GM18858 (cell line): ENCODE data around the gene RRP1.

Source experiments
- ATAC-seq: cut with Tn5 transposase; IDR thresholded peaks from one replicate; pipeline ENCODE4 v1.9.1; 2021; ENCODE audit not compliant: unreplicated experiment

Gene RRP1

DNA sequence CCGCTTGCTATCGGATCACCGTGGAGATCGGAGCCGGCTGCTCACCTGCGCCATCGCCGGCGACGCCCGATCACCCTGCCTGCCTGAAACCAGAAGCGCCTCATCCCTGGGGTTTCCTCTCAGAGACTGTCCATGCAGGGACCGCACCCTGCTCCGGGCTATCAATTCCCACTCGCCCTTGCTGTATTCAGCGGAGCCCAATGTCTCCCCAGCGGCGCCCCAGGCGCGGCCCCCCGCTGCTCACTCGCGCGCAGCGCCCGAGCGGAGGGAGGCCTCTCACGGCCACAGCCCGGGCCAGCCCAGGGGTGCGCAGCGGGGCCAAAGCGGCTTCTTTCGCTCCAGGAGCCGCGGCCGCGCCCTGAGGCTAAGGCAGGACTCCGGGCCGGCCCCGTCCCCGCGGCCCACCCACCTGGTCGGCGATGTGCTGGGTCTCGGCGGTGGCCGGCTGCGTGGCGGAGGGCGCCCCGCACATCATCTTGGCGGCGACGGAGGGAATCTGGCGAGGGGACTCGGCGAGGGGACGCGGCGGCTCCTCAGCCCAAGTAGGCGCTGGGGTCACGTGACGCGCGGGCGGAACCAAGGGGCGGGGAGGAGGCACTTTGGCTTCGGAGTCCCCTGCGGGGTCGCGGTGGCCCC, 13.5 kb upstream of the RRP1 start, which contains the start of gene CSTB:
TSS of gene CSTB (minus strand) at position 514 of the 636 bp plus-strand sequence. CDS start at position 475, 39 bp downstream.
- no peak for ATAC-seq

DNA sequence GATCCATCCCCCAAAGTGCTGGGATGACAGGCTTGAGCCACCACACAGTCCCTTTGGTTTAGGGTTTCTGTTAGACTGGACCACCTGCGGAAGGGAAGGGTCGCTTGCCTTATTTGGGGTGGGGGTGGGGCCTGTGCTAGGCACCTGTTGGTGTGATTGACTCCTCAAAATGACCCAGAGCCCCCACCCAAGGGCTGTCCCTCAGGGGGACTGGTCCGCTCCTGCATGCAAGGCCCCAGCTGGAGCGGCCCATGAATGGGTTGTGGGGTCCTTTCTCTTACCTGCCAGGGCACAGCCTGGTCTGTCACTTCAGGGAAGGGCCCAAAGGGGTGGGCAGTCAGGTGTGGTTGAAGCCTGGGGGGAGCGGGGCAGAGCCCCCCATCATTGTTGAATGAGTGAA, 11.4 kb upstream of the RRP1 start:
- no peak for ATAC-seq

DNA sequence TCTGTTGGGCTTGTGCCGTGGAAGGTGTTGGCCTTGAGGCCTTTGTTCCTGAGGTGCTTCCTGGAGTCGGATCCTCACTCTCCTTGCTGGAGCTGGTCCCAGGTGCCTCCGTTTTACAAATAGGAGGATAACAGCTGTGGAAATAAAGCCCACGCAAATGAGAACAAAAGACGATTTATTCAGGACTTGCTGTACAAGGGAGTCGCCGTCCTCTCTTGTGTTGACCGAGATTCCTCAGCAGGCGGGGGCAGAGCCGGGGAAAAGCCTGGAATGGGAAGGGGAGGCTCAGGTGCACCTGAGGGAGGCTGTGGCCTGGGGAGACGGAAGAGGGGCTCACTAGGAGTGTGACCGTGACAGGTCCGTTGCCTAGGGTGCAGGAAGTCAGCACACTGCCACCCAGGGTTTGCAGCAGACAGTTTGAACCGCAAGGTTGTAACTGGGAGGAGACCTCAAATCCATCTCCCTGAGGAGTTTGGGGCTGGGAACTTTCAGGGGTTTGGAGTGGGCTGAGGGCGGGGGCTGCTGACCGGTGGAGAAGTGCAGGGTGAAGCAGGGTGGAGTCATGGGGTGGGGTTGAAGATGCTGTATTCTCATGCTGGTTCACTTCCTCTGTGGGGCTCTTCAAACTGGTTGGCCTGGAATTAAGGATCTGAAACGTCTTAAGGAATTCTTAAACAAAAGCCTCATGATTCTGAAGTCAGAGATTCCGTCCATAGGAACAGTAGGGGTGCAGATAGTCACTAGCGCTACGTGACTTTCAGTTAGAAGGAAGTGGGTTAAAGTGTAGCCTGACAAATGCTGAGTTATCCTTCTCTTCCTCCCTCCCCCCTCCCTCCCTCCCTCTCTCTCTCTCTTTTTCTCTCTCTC, 10.7 kb upstream of the RRP1 start:
- no peak for ATAC-seq

DNA sequence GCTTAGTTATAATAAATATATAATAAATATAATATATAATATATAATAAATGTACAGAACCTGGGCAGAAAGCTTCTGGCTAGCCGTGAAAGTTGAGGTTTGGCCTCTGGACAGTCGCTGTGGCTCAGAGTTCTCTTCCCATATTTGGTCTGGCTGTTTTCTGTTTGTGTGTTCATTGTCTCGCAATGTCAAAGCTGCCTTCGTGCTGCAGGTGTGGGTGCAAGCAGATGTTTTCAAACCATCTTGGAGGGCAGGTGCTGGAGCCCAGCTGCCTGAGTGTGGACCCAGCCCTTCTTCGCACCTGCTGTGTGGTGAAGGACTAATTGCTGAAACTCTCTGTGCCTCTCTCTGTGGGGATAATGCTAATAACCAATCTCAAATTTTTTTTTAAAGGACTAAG, 9.7 kb upstream of the RRP1 start:
- no peak for ATAC-seq

DNA sequence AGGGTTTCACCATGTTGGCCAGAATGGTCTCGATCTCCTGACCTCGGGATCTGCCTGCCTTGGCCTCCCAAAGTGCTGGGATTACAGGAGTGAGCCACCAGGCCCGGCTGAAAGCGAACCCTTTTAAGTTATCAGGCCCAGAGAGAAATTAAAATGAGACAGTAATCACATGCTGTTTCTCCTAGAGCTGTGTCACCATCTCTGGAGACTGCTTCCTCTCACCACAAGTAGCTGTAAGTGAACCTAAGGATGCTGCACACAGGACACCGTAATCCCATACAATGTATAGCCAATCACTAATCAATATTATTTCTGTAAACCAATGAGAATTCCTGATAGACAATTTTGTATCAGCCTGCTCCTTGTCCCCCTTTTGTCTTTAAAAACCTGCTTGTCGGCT, 7.5 kb upstream of the RRP1 start:
- no peak for ATAC-seq

DNA sequence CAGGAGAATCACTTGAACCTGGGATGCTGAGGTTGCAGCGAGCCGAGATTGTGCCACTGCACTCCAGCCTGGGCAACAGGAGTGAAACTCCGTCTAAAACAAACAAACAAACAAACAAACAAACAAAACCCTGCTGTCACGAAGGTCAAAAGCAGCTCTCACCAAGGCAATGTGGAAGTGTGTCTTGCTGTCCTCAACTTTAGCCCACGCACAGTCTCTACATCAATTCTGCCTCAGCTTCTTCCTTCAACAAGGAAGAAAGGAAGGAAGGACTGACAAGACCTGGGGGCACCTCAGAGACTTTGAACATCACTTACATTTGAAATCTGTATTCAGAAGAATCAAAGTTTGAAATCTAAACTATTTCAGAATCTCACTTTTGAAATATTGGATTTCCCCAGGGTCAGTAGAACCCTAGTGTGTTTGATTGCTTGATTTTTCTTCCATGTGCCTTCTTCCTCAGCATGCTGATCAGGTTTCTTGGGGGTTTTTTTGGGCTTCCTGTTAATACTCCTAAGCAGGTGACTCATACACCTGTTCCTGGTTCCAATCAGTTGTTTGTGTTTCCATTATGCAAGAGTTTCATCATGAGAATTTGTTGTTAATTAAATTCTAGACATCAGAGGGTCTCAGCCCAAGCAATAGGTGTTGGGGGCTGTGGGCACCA, 6.8 kb upstream of the RRP1 start:
- no peak for ATAC-seq

DNA sequence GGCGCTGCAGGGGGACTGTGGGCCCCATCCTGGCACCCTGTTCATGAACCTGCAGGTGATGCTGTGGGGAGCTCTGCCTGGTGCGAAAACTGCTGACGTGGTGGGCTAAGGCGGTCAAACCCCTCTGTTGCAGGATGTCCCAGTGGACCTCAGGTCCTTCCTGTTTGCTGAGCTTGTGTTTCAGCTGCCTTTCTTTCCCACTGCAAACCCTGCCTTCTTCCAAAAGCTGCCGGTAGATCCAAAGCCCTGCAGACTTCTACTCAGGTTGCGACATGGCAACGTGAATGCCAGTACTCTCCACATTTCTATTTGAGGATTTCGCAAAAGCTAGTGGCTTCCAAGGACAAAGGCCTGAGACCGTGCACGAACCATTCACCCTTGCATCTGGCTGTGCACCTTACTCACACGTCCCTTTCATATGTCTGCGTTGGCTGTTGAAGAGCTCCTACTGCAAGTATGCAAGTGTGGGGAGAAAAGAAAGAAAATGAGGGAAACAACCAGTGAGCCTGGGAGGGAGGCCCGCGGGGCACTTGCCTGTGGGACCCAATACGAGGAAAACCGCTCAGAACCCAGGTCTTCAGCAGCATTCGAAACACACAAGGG, 6.2 kb upstream of the RRP1 start:
- no peak for ATAC-seq

DNA sequence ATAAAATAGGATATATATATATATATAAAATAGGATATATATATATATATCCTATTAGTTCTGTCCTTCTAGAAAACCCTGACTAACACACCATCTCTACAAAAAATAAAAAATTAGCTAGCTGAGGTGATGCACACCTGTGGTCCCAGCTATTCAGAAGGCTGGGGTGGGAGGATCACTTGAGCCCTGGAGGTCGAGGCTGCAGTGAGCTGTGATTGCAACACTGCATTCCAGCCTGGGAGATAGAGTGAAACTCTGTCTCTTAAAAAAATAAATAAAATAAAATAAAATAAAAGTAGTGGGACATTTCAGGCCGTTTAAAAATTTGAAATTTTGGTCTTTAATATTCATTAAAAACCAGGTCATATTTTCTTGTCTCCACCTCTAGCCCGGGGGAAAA, 4.2 kb upstream of the RRP1 start:
- ATAC-seq = no peak

DNA sequence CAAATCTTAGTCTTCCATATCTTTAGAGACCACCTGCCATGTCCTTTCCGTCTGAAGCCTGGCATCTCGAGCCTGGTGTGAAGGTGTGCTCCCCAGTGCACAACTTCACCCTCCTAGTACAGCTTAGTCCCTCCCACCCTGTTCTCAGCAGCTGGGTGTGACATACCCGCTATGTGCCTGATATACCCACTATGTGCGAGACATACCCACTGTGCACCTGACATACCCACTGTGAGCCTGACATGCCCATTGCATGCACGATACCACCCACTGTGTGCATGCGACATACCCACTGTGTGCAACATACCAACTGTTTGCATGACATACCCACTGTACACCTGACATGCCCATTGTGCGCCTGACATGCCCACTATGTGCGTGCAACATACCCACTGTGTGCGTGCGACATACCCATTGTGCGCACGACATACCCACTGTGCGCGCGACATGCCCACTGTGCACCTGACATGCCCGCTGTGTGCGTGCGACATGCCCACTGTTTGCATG, 3.0 kb upstream of the RRP1 start:
- no peak for ATAC-seq

DNA sequence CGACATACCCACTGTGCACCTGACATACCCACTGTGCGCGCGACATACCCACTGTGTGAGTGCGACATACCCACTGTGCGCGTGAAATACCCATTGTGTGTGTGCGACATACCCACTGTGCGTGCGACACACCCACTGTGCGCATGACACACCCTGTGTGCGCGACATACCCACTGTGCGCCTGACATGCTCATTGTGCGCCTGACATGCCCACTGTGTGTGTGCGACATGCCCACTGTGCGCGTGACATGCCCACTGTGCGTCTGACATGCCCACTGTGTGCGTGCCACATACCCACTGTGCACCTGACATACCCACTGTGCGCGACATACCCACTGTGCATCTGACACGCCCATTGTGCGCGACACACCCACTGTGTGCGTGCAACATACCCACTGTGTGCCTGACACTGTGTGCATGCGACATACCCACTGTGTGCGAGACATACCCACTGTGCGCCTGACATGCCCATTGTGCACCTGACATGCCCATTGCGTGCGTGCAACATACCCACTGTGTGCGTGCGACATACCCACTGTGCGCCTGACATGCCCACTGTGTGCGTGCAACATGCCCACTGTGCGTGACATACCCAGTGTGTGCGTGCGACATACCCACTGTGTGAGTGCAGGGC, 2.5 kb upstream of the RRP1 start:
- no peak for ATAC-seq

DNA sequence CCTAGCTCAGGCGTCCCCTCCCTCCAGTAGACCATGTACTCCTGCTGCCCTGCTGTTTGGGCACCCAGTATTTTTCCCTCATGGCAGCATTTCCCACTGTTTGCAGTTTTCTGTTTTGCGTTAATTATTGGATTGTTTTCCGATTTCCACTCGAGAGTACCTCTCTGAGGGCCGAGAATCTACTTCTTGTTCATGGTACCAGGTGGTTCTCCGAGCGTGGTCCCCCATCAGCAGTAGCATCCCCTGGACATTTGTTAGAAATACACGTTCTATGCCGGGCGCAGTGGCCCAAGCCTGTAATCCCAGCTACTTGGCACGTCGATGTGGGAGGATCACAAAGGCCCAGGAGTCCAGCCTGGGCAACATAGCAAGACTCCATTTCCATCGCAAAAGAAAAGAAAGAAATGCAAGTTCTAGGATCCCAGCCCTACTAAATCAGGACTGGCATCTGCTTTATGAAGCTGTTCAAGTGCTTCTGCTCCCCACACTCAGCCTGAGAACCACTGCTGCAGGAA, 690 bp downstream of the RRP1 start:
- ATAC-seq = no peak

DNA sequence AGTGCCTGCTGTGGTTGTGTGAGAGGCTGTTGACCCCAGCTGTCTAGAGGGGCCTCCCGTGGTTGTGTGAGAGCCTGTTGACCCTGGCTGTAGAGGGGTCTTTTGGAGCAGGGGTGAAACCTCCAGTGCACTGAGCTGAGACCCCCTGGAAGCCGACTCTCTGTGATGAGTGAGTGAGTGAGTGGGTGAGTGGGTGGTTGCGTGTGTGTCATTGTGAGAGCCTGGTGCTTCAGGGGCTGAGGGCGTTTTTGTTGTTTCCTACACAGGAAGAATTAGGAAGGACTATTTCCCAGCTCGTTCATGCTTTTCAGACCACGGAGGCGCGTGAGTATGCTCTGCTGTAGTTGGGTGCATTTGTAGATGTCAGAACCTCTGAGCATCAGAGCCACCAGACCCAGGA, 3.0 kb downstream of the RRP1 start:
- ATAC-seq = no peak

DNA sequence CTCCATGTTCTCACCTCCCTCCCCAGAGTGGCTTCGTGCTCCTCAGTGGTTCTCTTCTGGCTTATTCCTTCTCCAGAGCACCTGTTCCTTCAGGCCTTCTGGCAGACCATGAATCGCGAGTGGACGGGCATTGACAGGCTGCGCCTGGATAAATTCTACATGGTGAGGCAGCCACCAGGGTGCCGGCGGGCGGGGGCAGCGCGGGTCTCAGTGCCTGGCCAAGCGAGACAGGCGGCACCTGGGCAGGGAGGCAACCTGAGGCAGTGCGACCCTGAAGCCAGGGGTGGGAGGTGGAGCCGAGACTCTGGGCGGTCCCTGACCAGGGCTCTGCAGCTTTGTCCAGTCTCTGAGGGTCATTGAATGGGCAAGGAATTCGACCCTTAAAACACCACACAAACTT, 3.9 kb downstream of the RRP1 start:
- ATAC-seq = no peak

DNA sequence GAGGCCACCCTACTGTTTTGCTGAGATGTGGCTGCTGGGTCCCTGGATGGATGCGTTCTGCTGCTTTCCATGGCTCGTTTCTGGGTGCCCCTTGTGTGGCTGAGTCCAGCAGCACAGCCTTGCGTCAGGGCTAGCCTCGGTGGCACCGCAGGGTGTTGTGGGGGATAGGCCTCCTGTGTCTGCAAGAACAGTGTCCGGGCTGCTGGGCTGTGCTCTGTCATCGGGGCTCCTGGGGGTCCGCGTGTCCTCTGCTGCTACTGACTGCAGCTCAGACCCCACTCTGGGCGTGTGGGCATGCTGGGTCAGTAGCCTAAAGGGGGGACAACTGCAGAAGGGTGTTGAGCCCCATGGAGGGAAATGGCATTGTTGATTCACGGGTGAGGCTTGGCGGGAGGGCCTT, 4.9 kb downstream of the RRP1 start:
- no peak for ATAC-seq

DNA sequence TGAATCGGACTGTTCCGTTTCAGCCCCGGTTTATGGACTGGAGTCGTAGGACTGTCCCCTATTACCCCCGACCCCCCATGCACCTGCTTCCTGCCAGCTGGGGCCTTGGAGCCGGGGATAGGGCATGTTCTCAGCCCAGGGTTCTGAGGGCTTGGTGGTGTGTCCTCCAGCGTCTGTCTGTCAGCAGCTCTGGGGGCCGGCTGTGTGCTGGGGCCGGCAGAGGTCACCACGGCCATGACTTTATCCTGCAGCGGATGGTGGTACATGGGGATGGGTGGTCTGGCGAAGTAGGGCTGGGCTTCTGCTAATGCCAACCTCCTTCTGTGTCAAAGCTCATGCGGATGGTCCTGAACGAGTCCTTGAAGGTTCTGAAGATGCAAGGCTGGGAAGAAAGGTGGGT, 5.5 kb downstream of the RRP1 start:
- ATAC-seq = no peak

DNA sequence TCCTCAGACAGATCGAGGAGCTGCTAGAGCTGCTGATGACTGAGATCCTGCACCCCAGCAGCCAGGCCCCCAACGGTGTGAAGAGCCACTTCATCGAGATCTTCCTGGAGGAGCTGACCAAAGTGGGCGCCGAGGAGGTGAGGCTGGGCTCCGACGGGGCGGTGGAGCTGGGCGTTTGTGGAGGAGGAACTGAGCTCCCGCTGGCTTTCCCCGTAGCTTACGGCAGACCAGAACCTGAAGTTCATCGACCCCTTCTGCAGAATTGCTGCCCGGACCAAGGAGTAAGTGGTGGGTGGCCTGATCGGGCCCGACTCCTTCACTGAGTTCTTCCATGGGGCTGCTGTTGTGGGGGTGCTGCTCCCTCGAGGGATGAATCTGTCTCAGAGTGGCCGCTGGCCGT, 8.0 kb downstream of the RRP1 start:
- ATAC-seq = no peak

DNA sequence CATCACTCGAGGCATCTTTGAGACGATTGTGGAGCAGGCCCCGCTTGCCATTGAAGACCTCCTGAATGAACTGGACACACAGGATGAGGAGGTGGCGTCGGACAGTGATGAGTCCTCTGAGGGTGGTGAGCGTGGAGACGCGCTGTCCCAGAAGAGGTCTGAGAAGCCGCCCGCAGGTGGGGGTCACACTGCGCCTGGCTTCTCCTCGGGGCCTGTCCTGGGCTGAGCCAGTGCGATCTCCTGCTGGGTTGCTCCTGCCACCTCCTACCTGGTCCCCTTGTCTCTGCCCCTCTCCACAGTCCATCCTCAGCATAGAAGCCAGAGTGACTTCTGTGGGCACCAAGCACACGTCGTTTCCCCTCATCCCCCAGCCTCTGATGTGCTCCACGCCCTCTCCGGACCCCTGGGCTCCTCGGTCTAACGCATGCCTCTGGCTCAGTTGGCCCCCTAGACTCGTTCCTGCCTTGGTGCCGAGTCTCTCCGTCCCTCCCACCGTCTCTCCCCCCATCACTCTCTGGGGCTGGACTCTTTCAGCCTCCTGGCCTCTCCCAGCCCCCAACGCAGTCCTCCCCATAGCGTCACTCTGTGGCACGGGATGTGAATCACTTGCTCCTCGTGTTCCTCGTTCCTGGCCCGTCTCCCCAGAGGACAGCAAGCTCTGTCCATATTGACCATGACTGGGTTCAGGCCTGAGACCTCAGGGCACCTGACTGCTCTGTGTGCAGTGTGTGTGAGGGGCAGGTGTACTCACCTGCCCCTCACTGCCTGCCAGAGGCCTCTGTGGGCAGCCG, 8.7 kb downstream of the RRP1 start:
- no peak for ATAC-seq

DNA sequence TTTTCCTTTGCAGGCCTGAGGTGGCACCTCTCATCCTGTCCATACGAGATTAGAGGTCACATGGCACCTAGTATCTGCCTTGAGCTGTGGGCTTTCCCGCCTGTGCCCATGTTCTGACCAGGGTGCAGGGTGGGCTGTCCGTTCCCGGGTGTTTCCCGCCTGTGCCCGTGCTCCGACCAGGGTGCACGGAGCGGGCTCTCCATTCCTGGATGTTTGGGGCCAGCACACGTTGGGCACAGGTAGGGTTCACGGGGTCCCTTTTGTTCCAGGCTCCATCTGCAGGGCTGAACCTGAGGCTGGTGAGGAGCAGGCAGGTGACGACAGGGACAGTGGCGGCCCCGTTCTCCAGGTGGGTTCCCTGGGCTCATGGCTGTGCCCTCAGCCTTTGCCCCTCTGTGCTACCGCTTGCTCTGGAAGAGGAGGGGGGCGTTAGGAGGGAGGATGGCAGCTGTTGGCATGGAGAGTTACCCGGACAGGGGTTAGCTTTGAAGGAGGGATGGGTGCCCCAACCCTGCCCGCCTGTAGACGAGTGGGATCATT, 10.0 kb downstream of the RRP1 start:
- no peak for ATAC-seq

DNA sequence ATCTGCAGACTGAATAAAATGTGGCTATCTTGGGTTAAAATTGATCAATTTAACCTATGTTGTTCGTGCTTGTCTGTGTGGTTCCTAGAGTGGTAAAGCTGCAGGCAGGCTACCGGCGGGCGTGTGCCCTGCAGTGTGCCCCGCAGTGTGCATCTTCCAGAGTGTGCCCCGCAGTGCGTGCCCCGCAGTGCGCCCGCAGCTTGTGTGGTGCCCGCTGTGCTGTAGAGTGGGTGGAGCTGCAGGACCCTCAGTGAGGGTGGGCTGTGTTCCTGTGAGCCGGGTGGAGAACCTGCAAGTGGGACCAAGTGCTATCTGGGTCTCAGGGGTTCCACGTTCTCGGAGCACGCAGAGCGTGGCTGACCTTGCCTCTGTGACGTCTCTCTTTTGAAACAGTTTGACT, 10.7 kb downstream of the RRP1 start:
- no peak for ATAC-seq

DNA sequence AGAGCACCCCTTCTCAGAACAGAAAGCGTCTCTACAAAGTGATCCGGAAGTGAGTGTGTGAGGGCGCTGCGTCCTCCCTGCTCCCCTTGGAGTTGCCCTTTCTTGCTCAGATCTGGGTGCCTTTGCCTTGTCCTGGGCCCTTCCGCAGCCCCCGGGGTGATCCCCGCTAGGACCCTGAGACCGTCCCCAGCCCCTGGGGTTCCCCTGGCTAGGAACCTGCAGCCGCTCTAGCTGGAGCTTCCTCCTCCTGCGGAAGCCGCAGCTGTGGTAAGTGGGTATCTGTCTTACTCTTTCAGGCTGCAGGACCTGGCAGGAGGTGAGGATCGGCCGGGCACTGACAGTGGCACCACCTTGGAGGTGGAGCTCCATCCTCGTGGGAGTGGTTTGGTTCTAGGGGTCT, 11.2 kb downstream of the RRP1 start:
- no peak for ATAC-seq
